Lower lobe of right lung (tissue), 2 donors: ENCODE data around the gene ABCG8. TPM values are rescaled to one million over a fixed set of nuclear protein-coding genes. Genes with fewer than 3 reads are reported as not detected.

ENCODE experiments used
- ATAC-seq, 2 donors: fragments of 200-7000 bp; cut with Tn5 transposase; one replicate each; pipeline ENCODE4 v1.9.1; 2020 to 2022; ENCODE audit warnings: mild to moderate bottlenecking in 2 of 2, moderate library complexity in 2 of 2
- DNase-seq: peaks from one replicate; pipeline ENCODE4 v3.0.0-alpha.2; 2020
- H3K27ac ChIP-seq: fragments of 200-600 bp; one replicate; pipeline ENCODE4 v1.8.0; 2022
- H3K27me3 ChIP-seq: fragments of 200-600 bp; one replicate; pipeline ENCODE4 v1.8.0; 2022; ENCODE audit warnings: low read depth
- H3K36me3 ChIP-seq: fragments of 200-600 bp; one replicate; pipeline ENCODE4 v1.8.0; 2022; ENCODE audit warnings: mild to moderate bottlenecking
- H3K4me1 ChIP-seq: fragments of 200-600 bp; one replicate; pipeline ENCODE4 v1.8.0; 2022
- H3K4me3 ChIP-seq: fragments of 200-600 bp; one replicate; pipeline ENCODE4 v1.8.0; 2022; ENCODE audit warnings: mild to moderate bottlenecking
- H3K9me3 ChIP-seq: fragments of 200-600 bp; one replicate; pipeline ENCODE4 v1.8.0; 2022
- intact Hi-C: fragments of 100-400 bp; cut with DNase I; formaldehyde crosslinking; loops from one replicate; pipeline ENCODE4 v1.11.0; 2022
- total RNA-seq: library from RNA; stranded (reverse); fragmentation: NEBNext Ultra II Directional; extraction: Animal tissue kit (Norgen Biotek cat#: 25700); gene quantifications from one replicate; pipeline ENCODE4 v1.2.1, GENCODE V29; 2021
- TF ChIP-seq, protein P1 (sequence below): fragments of 200-600 bp; IDR thresholded peaks from one replicate; pipeline ENCODE4 v1.8.0; 2022; ENCODE audit warnings: antibody characterized with exemption, mild to moderate bottlenecking
- donor health status: DM: no; HTN: yes; CAD: no; lungs with severe emphysema.

Gene ABCG8
- total RNA-seq, 1 donor from 2014 or later: not detected

DNA sequence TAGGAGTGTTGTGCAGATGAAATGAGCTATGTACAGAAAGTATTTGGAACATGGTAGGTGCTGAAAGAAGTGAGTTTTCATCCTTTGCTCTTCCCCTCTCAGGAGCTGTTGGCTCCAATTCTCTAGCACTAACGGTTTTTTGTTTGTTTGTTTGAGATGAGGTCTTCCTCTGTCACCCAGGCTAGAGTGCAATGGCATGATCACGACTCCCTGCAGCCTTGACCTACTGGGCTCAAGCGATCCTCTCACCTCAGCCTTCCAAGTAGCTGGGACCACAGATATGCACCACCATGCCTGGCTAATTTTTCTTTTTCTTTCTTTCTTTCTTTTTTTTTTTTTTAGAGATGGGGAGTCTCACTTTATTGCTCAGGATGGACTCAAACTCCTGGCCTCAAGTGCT lies 12.9 kb upstream of the ABCG8 start:
- ATAC-seq (no peak), DNase-seq (no peak)
- H3K9me3 ChIP-seq: no peaks in the 10 kb centered on the region
- H3K27me3 ChIP-seq: peaks cover 8% of the 10 kb centered on the region
- no peaks in the 10 kb centered on the region for H3K36me3 ChIP-seq
- intact Hi-C loops: no loop called here
- no peak overlapping the region for H3K27ac ChIP-seq
- no peaks in the 10 kb centered on the region for H3K4me1 ChIP-seq
- no peak overlapping the region for H3K4me3 ChIP-seq
- TF ChIP-seq, protein P1, sequence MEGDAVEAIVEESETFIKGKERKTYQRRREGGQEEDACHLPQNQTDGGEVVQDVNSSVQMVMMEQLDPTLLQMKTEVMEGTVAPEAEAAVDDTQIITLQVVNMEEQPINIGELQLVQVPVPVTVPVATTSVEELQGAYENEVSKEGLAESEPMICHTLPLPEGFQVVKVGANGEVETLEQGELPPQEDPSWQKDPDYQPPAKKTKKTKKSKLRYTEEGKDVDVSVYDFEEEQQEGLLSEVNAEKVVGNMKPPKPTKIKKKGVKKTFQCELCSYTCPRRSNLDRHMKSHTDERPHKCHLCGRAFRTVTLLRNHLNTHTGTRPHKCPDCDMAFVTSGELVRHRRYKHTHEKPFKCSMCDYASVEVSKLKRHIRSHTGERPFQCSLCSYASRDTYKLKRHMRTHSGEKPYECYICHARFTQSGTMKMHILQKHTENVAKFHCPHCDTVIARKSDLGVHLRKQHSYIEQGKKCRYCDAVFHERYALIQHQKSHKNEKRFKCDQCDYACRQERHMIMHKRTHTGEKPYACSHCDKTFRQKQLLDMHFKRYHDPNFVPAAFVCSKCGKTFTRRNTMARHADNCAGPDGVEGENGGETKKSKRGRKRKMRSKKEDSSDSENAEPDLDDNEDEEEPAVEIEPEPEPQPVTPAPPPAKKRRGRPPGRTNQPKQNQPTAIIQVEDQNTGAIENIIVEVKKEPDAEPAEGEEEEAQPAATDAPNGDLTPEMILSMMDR: no peak

DNA sequence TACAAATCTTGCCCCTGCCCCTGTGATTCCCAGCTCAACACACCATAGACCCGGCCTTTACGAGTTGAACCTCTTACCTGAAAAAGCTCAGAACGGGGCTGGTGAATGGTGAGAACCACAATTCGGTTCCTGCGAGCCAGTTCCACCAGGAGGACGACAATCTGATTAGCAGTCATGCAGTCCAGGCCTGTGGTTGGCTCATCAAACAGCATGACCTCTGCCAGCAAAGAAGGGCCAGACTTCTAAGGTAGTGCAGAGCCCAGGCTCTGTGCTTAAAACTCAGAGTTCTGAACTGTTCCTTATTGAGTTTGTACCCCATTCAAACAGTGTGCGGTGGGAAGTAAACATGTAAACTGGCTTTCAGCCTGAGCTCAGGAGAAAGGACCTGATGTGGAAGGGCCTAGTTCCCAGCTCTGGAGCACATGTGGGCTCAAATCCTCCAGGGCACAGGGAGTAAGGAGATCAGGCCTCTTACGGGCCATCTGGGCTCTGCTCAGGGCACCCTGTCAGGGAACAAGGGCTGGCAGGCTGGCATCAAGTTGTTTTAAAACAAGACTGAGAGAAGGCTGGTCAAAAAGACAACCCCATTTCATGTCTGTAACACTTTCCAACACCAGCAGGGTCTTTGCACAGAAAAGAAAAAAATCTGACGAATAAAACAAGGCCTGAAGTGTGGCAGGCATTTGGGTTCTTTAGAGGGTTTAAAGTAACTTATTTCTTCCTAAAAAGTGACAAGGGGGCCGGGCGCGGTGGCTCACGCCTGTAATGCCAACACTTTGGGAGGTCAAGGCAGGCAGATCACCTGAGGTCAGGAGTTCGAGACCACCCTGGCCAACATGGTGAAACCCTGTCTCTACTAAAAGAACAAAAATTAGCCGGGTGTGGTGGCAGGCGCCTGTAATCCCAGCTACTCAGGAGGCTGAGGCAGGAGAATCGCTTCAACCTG lies 12.2 kb upstream of the ABCG8 start:
- H3K27ac ChIP-seq: no peak overlapping the region
- DNase-seq: no peak
- intact Hi-C loops: no loop called here
- no peaks in the 10 kb centered on the region for H3K9me3 ChIP-seq
- no peaks in the 10 kb centered on the region for H3K36me3 ChIP-seq
- ATAC-seq: no peak
- no peak overlapping the region for H3K4me3 ChIP-seq
- TF ChIP-seq, protein P1: no peak
- H3K27me3 ChIP-seq: peaks cover 11% of the 10 kb centered on the region
- H3K4me1 ChIP-seq: peaks cover 2% of the 10 kb centered on the region

DNA sequence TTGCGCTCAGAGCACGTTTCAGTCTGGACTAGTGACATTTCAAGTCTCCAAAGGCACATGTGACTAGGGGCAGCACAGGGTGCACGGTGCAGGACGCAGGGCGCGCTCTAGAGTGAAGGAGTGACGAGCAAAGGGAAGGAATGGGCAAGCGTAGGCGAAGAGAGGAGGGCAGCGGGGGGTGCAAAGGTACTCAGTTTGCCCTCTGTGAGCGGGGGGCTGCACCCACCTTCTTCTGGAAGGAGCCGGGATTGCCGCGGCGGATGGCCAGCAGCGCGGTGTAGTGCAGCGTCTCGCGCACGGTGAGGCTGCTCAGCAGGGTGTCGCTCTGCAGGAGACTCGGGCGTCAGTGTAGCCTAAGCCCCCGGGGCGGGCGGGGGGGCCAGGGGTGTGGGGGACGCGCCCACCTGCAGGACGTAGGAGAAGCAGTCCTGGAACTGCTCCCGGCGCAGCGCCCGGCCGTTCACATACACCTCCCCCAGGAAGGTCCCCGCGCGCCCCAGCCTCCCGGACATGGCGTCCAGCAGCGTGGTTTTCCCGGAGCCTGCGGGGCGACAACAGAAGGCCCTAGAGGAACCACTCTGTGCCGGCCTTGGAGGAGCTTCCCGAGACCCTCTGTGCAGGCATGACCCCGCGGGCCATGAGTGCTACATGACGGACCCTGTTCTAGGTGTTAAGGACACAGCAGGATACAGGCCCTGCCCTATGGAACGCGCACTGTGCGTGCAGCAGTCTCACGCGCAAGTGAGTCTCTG lies 7.1 kb upstream of the ABCG8 start:
- no peaks in the 10 kb centered on the region for H3K36me3 ChIP-seq
- TF ChIP-seq, protein P1: no peak
- intact Hi-C loops: no loop called here
- H3K4me3 ChIP-seq: peak overlapping the region; percentile 23
- DNase-seq (no peak), ATAC-seq (peak; percentile 9 to 39)
- H3K27me3 ChIP-seq: peaks cover 21% of the 10 kb centered on the region
- no peaks in the 10 kb centered on the region for H3K9me3 ChIP-seq
- peaks cover 7% of the 10 kb centered on the region for H3K4me1 ChIP-seq
- H3K27ac ChIP-seq: no peak overlapping the region

DNA sequence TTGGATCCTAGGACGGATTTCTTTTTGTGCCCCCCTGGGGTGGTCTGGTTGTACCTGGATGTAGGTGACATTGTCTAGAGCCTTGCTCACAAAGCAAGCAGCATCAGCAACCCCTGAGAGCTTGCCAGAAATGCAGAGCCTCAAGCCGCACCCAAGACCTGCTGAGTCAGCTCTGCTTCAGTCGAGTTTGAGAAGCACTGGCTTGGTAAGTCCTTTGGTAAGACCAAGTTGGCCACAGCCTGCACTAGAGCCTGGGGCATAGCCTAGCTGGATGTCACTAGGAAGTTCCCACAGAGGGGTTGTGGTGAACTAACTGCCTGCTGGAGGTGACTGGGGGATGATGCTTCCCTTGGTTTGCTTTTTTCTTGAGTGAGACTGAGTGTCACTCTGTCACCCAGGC lies 6.3 kb upstream of the ABCG8 start:
- Histone ChIP-seq H3K4me1 (peaks cover 7% of the 10 kb centered on the region), H3K4me3 (no peak overlapping the region), H3K9me3 (no peaks in the 10 kb centered on the region), H3K27me3 (peaks cover 21% of the 10 kb centered on the region), H3K36me3 (no peaks in the 10 kb centered on the region), H3K27ac (no peak overlapping the region)
- DNase-seq (no peak), ATAC-seq (no peak)
- TF ChIP-seq, protein P1: no peak
- intact Hi-C loops: no loop called here

DNA sequence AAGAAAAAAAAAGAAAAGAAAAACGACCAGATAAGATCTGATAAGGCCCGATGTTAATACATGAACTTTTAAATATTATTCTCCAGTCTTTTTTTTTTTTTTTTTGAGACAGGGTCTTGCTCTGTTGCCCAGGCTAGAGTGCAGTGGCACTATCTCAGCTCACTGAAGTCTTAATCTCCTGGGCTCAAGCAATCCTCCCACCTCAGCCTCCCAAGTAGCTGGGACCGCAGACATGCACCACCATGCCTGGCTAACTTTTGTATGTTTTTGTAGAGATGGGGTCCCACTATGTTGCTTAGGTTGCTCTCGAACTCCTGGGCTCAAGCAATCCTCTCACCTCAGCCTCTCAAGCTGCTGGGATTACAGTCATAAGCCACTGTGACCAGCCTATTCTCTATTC lies 1.7 kb upstream of the ABCG8 start:
- TF ChIP-seq, protein P1: no peak
- intact Hi-C loops: no loop called here

More for the DNA sequence above, 1.7 kb upstream of the ABCG8 start:
- H3K36me3 ChIP-seq: no peaks in the 10 kb centered on the region
- no peaks in the 10 kb centered on the region for H3K9me3 ChIP-seq
- ATAC-seq (no peak), DNase-seq (no peak)
- peaks cover 1% of the 10 kb centered on the region for H3K4me1 ChIP-seq
- peaks cover 6% of the 10 kb centered on the region for H3K27me3 ChIP-seq
- no peak overlapping the region for H3K27ac ChIP-seq
- no peak overlapping the region for H3K4me3 ChIP-seq
